Endodermal cell (in vitro differentiated cells): ENCODE measurements around the gene CAPN5. TPM values are rescaled to one million over a fixed set of nuclear protein-coding genes. Genes with fewer than 3 reads are reported as not detected.

Source experiments
- DNase-seq: peaks from one replicate; pipeline ENCODE4 v3.0.0-alpha.2; 2017
- H3K27ac ChIP-seq: 2 replicates; pipeline ENCODE4 v1.5.1; 2013; ENCODE audit warnings: mild to moderate bottlenecking, low read depth, low read length, moderate library complexity
- H3K27me3 ChIP-seq: 2 replicates; pipeline ENCODE4 v1.6.1; 2013; ENCODE audit warnings: mild to moderate bottlenecking, low read length, moderate library complexity; ENCODE audit not compliant: insufficient read depth, control insufficient read depth, poor library complexity, severe bottlenecking
- H3K36me3 ChIP-seq: 2 replicates; pipeline ENCODE4 v1.7.0; 2013; ENCODE audit warnings: mild to moderate bottlenecking, low read length, moderate library complexity; ENCODE audit not compliant: control insufficient read depth, insufficient read depth
- H3K4me1 ChIP-seq: one replicate; pipeline ENCODE4 v1.7.0; 2013; ENCODE audit warnings: low read length; ENCODE audit not compliant: control insufficient read depth, insufficient read depth
- H3K4me3 ChIP-seq: 2 replicates; pipeline ENCODE4 v1.5.1; 2013; ENCODE audit warnings: mild to moderate bottlenecking, low read length, moderate library complexity
- H3K9ac ChIP-seq: 2 replicates; pipeline ENCODE4 v1.6.1; 2013; ENCODE audit warnings: mild to moderate bottlenecking, low read length, moderate library complexity; ENCODE audit not compliant: poor library complexity, severe bottlenecking; ENCODE audit errors: extremely low read depth
- H3K9me3 ChIP-seq: 2 replicates; pipeline ENCODE4 v1.6.1; 2013; ENCODE audit warnings: mild to moderate bottlenecking, low read length, moderate library complexity; ENCODE audit not compliant: control insufficient read depth
- H3K27ac Mint-ChIP-seq: 2 replicates; pipeline ENCODE4 v1.8.0; 2020; ENCODE audit warnings: mixed read lengths
- H3K27me3 Mint-ChIP-seq: 2 replicates; pipeline ENCODE4 v1.8.0; 2021; ENCODE audit warnings: mild to moderate bottlenecking, mixed read lengths; ENCODE audit not compliant: insufficient read depth
- H3K36me3 Mint-ChIP-seq: 2 replicates; pipeline ENCODE4 v1.8.0; 2020; ENCODE audit warnings: low read depth, mixed read lengths
- H3K4me1 Mint-ChIP-seq: 2 replicates; pipeline ENCODE4 v1.8.0; 2020; ENCODE audit warnings: mixed read lengths
- H3K4me3 Mint-ChIP-seq: 2 replicates; pipeline ENCODE4 v1.8.0; 2020; ENCODE audit warnings: mild to moderate bottlenecking, moderate library complexity, mixed read lengths
- H3K9me3 Mint-ChIP-seq: 2 replicates; pipeline ENCODE4 v1.8.0; 2020; ENCODE audit warnings: mild to moderate bottlenecking, mixed read lengths
- WGBS, 2 experiments: methylation state at CpG; one replicate each; pipeline versions ENCODE4 v1.1.5 to v1.1.7; 2013; ENCODE audit warnings: missing lambda C conversion rate in 2 of 2, mixed read lengths in 1 of 2; ENCODE audit not compliant: insufficient coverage in 1 of 2, insufficient read length in 1 of 2; 5-methylcytosine and 5-hydroxymethylcytosine counted together
- total RNA-seq, 2 donors: library from RNA; stranded (reverse); fragmentation: NEBNext Ultra II Directional in 1 of 2; extraction: Animal tissue kit (Norgen Biotek cat#: 25700) in 1 of 2; gene quantifications; 2 replicates in 1 of 2; 3 replicates in 1 of 2; pipeline ENCODE4 v1.2.1, GENCODE V29; 2021
- TF ChIP-seq, protein P1 (sequence below): fragments of 200-600 bp; sonication (generic); conservative IDR thresholded peaks from 2 replicates; pipeline ENCODE4 v1.5.0; 2021; ENCODE audit warnings: antibody characterized with exemption, mild to moderate bottlenecking

CAPN5 gene
- total RNA-seq, 2 donors from 2014 or later: 17.5 to 21.5 TPM

DNA sequence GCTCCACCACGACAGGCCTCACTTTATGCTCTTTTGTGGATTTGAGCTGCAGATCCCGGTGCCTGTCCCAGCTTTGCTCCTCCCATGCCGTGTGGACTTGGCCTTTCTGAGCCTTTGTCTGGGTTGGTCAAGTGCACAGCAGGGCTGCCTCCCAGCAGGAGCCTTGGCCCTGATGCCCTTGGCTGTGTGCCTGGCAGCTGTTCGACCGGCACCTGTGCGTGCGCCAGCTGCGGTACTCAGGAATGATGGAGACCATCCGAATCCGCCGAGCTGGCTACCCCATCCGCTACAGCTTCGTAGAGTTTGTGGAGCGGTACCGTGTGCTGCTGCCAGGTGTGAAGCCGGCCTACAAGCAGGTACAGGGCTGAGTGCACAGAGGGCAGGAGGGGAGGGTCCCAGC lies 107.8 kb downstream of the CAPN5 start:
- Mint-ChIP-seq H3K4me3 (no peak overlapping the region), H3K36me3 (no peaks in the 10 kb centered on the region), H3K9me3 (no peaks in the 10 kb centered on the region), H3K27me3 (no peaks in the 10 kb centered on the region), H3K27ac (peak overlapping the region; percentile 84), H3K4me1 (peaks cover 57% of the 10 kb centered on the region)
- Histone ChIP-seq H3K27me3 (no peaks in the 10 kb centered on the region), H3K36me3 (no peaks in the 10 kb centered on the region), H3K4me3 (no peak overlapping the region), H3K4me1 (peaks cover 19% of the 10 kb centered on the region), H3K27ac (no peak overlapping the region), H3K9me3 (no peaks in the 10 kb centered on the region), H3K9ac (no peak overlapping the region)
- DNase-seq: peak; percentile 63
- 93 to 94% methylated on average over 14 to 16 of the region's 16 CpGs for WGBS, 2 experiments
- TF ChIP-seq, protein P1, sequence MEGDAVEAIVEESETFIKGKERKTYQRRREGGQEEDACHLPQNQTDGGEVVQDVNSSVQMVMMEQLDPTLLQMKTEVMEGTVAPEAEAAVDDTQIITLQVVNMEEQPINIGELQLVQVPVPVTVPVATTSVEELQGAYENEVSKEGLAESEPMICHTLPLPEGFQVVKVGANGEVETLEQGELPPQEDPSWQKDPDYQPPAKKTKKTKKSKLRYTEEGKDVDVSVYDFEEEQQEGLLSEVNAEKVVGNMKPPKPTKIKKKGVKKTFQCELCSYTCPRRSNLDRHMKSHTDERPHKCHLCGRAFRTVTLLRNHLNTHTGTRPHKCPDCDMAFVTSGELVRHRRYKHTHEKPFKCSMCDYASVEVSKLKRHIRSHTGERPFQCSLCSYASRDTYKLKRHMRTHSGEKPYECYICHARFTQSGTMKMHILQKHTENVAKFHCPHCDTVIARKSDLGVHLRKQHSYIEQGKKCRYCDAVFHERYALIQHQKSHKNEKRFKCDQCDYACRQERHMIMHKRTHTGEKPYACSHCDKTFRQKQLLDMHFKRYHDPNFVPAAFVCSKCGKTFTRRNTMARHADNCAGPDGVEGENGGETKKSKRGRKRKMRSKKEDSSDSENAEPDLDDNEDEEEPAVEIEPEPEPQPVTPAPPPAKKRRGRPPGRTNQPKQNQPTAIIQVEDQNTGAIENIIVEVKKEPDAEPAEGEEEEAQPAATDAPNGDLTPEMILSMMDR: no peak

DNA sequence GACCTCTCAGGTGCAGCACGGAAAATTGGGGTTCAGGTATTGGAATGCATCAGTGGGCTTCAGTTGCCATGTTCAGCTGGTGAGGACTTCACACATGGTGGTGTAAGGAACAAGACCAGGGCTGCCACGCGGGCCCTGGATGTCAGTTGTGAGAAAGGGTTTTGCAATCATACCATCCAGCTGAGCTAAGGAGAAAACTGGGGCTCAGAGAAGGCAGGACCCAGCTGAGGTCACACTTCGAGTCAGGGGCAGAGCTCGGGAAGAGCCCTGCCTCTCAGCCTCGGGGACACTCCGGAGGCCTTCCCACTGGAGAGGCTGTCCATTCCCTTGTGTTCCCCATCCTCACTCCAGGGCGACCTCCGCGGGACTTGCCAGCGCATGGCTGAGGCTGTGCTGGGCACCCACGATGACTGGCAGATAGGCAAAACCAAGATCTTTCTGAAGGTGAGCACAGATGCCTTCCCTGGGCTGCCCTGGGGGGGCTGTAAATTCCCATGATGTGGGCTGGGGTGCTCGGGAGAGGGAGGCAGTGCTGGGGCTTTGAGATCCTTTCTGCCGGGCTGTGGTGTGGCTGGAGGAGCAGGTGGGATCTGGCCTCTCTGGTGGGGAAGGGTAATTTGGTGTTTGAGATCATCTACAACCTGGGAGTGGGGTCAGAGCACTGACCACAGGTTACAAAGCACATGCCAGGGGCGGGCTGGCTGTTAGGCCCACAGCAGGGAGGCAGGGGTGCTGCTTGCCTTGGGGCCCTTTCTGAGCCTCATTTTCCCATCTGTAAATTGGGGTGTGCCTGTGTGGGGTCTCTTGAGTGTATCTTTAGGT lies 108.5 kb downstream of the CAPN5 start:
- WGBS, 2 experiments: 90 to 91% methylated on average over 9 to 15 of the region's 15 CpGs
- no peaks in the 10 kb centered on the region for H3K27me3 ChIP-seq
- Mint-ChIP-seq H3K4me1 (peaks cover 53% of the 10 kb centered on the region), H3K36me3 (no peaks in the 10 kb centered on the region), H3K27ac (no peak overlapping the region), H3K27me3 (no peaks in the 10 kb centered on the region), H3K9me3 (no peaks in the 10 kb centered on the region), H3K4me3 (no peak overlapping the region)
- peak overlapping the region; percentile 32 for H3K27ac ChIP-seq
- TF ChIP-seq, protein P1: no peak
- H3K36me3 ChIP-seq: no peaks in the 10 kb centered on the region
- no peaks in the 10 kb centered on the region for H3K9me3 ChIP-seq
- H3K4me3 ChIP-seq: no peak overlapping the region
- peaks cover 18% of the 10 kb centered on the region for H3K4me1 ChIP-seq
- no peak overlapping the region for H3K9ac ChIP-seq
- DNase-seq: peak; percentile 71

Other genes starting within 250 kb of the CAPN5 start
- 10 to 100 TPM; 18.5 to 23.2 TPM for gene ACER3, start 206.1 kb upstream of the CAPN5 start, total RNA-seq
- gene B3GNT6, start 32.6 kb upstream of the CAPN5 start, total RNA-seq: not detected
- 1 to 10 TPM; 1.6 to 1.7 TPM for gene OMP, start 35.9 kb downstream of the CAPN5 start, total RNA-seq
- gene MYO7A, start 61.3 kb downstream of the CAPN5 start, total RNA-seq: 1 to 10 TPM; 2.4 to 2.7 TPM
- gene GDPD4, start 234.7 kb downstream of the CAPN5 start, total RNA-seq: not detected